Thoracic aorta (tissue), 2 donors: ENCODE measurements around the gene ZNF8. TPM values are rescaled to one million over a fixed set of nuclear protein-coding genes. Genes with fewer than 3 reads are reported as not detected.

ENCODE experiments used
- ATAC-seq: fragments of 150-250 bp; one replicate; pipeline ENCODE4 v1.8.0; 2017; ENCODE audit warnings: low read depth; ENCODE audit not compliant: insufficient number of reproducible peaks, low FRiP score
- DNase-seq: peaks from one replicate; pipeline ENCODE4 v3.0.0-alpha.2; 2020; ENCODE audit warnings: low spot score
- H3K27ac ChIP-seq, 2 donors: fragments of 200-600 bp; sonication (generic); 1 replicate in 1 of 2; 2 replicates in 1 of 2; pipeline ENCODE4 v1.5.1; 2016; ENCODE audit warnings: mild to moderate bottlenecking in 2 of 2, moderate library complexity in 2 of 2
- H3K27me3 ChIP-seq: fragments of 200-600 bp; sonication (generic); replicated peaks from 2 replicates; pipeline ENCODE4 v1.6.0; 2016; ENCODE audit warnings: mild to moderate bottlenecking; ENCODE audit not compliant: insufficient read depth
- H3K36me3 ChIP-seq: fragments of 200-600 bp; sonication (generic); one replicate; pipeline ENCODE4 v1.5.1; 2016
- H3K4me1 ChIP-seq, 2 donors: fragments of 200-600 bp; sonication (generic); 1 replicate in 1 of 2; 2 replicates in 1 of 2; pipeline versions ENCODE4 v1.5.1 to v1.6.0; 2016; ENCODE audit warnings: low read depth in 2 of 2, mild to moderate bottlenecking in 1 of 2; ENCODE audit not compliant: control insufficient read depth in 1 of 2
- H3K4me3 ChIP-seq: fragments of 200-600 bp; sonication (generic); 2 replicates; pipeline ENCODE4 v1.5.1; 2016; ENCODE audit warnings: mild to moderate bottlenecking
- H3K9me3 ChIP-seq: fragments of 200-600 bp; sonication (generic); 2 replicates; pipeline ENCODE4 v1.5.1; 2016
- CTCF ChIP-seq: fragments of 200-600 bp; sonication (generic); IDR thresholded peaks from one replicate; pipeline ENCODE4 v1.5.1; 2019; ENCODE audit warnings: antibody characterized with exemption
- total RNA-seq, 2 donors: library from RNA; depleted of rRNA; stranded (reverse); fragments of >200 nt; gene quantifications; one replicate each; pipeline versions ENCODE4 v1.1.0 to v1.2.3, GENCODE V29; 2016

ZNF8 gene
- total RNA-seq, 2 donors from 2014 or later = 11.4 to 12.0 TPM

GRCh38 chr19:58349590-58349989 lies 70.8 kb downstream of the ZNF8 start:
- Histone ChIP-seq H3K9me3 (no peaks in the 10 kb centered on the region), H3K36me3 (no peaks in the 10 kb centered on the region), H3K4me3 (no peak overlapping the region), H3K4me1 (peaks cover 0 to 18% of the 10 kb centered on the region in 2 donors), H3K27me3 (no peaks in the 10 kb centered on the region), H3K27ac (no peak overlapping the region)
- TF ChIP-seq CTCF = no peak
- ATAC-seq (no peak), DNase-seq (no peak)

GRCh38 chr19:58350001-58350861 lies 71.5 kb downstream of the ZNF8 start:
- no peaks in the 10 kb centered on the region for H3K9me3 ChIP-seq
- peak overlapping the region; percentile 19 for H3K4me3 ChIP-seq
- TF ChIP-seq CTCF = no peak
- DNase-seq (no peak), ATAC-seq (no peak)
- H3K27ac ChIP-seq = no peak overlapping the region
- no peaks in the 10 kb centered on the region for H3K36me3 ChIP-seq
- peaks cover 0 to 18% of the 10 kb centered on the region in 2 donors for H3K4me1 ChIP-seq
- no peaks in the 10 kb centered on the region for H3K27me3 ChIP-seq

GRCh38 chr19:58350871-58351557 lies 72.3 kb downstream of the ZNF8 start:
- Histone ChIP-seq H3K27ac (no peak overlapping the region), H3K4me3 (no peak overlapping the region), H3K9me3 (no peaks in the 10 kb centered on the region), H3K36me3 (no peaks in the 10 kb centered on the region), H3K27me3 (no peaks in the 10 kb centered on the region), H3K4me1 (peaks cover 0 to 18% of the 10 kb centered on the region in 2 donors)
- ATAC-seq (no peak), DNase-seq (no peak)
- TF ChIP-seq CTCF = no peak

DNA sequence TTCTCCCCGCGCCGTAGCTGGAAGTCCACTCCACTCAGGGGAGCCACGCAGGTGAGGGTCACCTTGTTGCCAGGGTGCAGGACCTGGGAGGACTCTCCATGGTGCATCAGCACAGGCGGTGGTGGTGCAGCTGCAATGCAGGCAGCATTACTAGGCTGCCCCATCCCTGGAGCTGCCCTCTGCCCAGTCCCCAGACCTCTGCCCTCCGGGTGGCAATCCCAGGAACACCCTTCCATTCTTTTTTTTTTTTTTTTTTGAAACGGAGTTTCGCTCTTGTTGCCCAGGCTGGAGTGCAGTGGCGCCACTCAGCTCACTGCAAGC lies 72.8 kb downstream of the ZNF8 start:
- DNase-seq (no peak), ATAC-seq (no peak)
- Histone ChIP-seq H3K27me3 (no peaks in the 10 kb centered on the region), H3K4me3 (no peak overlapping the region), H3K9me3 (no peaks in the 10 kb centered on the region), H3K36me3 (no peaks in the 10 kb centered on the region), H3K4me1 (peaks cover 0 to 14% of the 10 kb centered on the region in 2 donors), H3K27ac (no peak overlapping the region)
- no peak for TF ChIP-seq CTCF

- H3K4me1 ChIP-seq = peaks cover 0 to 14% of the 10 kb centered on the region in 2 donors
- no peak overlapping the region for H3K27ac ChIP-seq
- no peak for DNase-seq
- no peak for ATAC-seq
- no peaks in the 10 kb centered on the region for H3K36me3 ChIP-seq
- H3K9me3 ChIP-seq = no peaks in the 10 kb centered on the region
- H3K4me3 ChIP-seq = no peak overlapping the region
- H3K27me3 ChIP-seq = no peaks in the 10 kb centered on the region
- no peak for TF ChIP-seq CTCF
These were observed 73.4 kb downstream of the ZNF8 start for GRCh38 chr19:58351990-58352755.
